Lower leg skin (tissue), 3 donors: ENCODE measurements around the gene PCSK6.

Experiments
- POLR2A ChIP-seq, 2 donors: fragments of 450-650 bp; IDR thresholded peaks; one replicate each; pipeline ENCODE4 v1.6.1; 2016 to 2017; ENCODE audit warnings: antibody characterized with exemption in 2 of 2, mild to moderate bottlenecking in 1 of 2, moderate library complexity in 1 of 2
- TF ChIP-seq, protein P1 (sequence below), 3 donors: fragments of 450-650 bp; IDR thresholded peaks; one replicate each; pipeline ENCODE4 v1.5.1; 2016; ENCODE audit warnings: antibody characterized with exemption in 3 of 3, mild to moderate bottlenecking in 3 of 3, moderate library complexity in 2 of 3

DNA sequence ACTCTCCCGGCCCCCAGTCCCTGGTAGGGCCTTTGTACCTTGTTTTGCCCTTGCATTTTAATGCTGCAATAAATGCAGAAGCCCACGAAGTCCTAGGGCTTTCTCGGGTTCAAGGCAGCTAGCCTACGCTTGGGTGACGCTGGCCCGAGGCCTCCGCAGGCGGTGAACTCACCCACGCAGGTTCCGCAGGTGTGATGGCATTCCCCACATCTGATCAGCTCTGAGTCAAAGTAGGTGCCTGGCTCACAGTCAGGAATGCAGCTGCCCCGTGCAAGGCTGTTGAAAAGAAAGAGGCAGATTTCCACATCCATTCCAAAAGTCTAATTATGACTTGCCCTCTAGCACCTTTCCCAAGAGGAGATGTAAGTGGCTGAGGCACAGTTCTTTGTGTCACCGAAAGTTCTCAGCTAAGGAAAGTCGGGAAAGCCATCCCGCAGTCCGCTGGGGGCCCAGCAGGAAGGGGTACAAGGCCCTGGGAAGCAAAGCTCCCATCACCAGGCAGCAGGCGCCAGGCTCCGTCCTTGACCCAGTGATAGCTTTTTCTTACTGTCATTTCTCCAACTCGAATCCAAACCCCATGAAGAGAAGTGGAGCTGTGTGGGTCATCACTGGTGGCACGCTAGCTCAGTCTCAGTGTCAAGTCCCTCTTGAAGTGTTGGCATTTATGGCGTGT, 171.2 kb downstream of the PCSK6 start:
- TF ChIP-seq, protein P1, sequence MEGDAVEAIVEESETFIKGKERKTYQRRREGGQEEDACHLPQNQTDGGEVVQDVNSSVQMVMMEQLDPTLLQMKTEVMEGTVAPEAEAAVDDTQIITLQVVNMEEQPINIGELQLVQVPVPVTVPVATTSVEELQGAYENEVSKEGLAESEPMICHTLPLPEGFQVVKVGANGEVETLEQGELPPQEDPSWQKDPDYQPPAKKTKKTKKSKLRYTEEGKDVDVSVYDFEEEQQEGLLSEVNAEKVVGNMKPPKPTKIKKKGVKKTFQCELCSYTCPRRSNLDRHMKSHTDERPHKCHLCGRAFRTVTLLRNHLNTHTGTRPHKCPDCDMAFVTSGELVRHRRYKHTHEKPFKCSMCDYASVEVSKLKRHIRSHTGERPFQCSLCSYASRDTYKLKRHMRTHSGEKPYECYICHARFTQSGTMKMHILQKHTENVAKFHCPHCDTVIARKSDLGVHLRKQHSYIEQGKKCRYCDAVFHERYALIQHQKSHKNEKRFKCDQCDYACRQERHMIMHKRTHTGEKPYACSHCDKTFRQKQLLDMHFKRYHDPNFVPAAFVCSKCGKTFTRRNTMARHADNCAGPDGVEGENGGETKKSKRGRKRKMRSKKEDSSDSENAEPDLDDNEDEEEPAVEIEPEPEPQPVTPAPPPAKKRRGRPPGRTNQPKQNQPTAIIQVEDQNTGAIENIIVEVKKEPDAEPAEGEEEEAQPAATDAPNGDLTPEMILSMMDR (IDR thresholded peaks at IDR 0.05), result no peak
- no peak for TF ChIP-seq POLR2A (IDR thresholded peaks at IDR 0.05)
